Mesodermal cell (in vitro differentiated cells): ENCODE measurements around the gene MIS18A.
"Not testable (repeated sequence)": the region's sequence is repeated elsewhere in the genome, so short reads cannot be mapped to it uniquely, and the experiment has no call there.

ENCODE experiments used
- H3K27ac ChIP-seq: 2 replicates; pipeline ENCODE4 v1.7.0; 2013; ENCODE audit warnings: mild to moderate bottlenecking, low read depth, low read length, moderate library complexity; ENCODE audit not compliant: severe bottlenecking
- H3K36me3 ChIP-seq: 2 replicates; pipeline ENCODE4 v1.7.1; 2013; ENCODE audit warnings: mild to moderate bottlenecking, low read length, moderate library complexity; ENCODE audit not compliant: control insufficient read depth, insufficient read depth
- H3K4me1 ChIP-seq: one replicate; pipeline ENCODE4 v1.7.1; 2013; ENCODE audit warnings: mild to moderate bottlenecking, low read length; ENCODE audit not compliant: insufficient read depth, control insufficient read depth, poor library complexity, severe bottlenecking
- H3K4me3 ChIP-seq: 2 replicates; pipeline ENCODE4 v1.7.0; 2013; ENCODE audit warnings: low read length, control low read depth, mild to moderate bottlenecking; ENCODE audit not compliant: insufficient read depth, poor library complexity, severe bottlenecking; ENCODE audit errors: extremely low read depth
- H3K9me3 ChIP-seq: 2 replicates; pipeline ENCODE4 v1.7.1; 2013; ENCODE audit warnings: mild to moderate bottlenecking, low read length, moderate library complexity; ENCODE audit not compliant: control insufficient read depth
- WGBS, 2 experiments: methylation state at CpG; one replicate each; pipeline ENCODE4 v1.1.5; 2013; ENCODE audit warnings: missing lambda C conversion rate in 2 of 2; ENCODE audit not compliant: insufficient coverage in 2 of 2; 5-methylcytosine and 5-hydroxymethylcytosine counted together

Gene MIS18A

DNA sequence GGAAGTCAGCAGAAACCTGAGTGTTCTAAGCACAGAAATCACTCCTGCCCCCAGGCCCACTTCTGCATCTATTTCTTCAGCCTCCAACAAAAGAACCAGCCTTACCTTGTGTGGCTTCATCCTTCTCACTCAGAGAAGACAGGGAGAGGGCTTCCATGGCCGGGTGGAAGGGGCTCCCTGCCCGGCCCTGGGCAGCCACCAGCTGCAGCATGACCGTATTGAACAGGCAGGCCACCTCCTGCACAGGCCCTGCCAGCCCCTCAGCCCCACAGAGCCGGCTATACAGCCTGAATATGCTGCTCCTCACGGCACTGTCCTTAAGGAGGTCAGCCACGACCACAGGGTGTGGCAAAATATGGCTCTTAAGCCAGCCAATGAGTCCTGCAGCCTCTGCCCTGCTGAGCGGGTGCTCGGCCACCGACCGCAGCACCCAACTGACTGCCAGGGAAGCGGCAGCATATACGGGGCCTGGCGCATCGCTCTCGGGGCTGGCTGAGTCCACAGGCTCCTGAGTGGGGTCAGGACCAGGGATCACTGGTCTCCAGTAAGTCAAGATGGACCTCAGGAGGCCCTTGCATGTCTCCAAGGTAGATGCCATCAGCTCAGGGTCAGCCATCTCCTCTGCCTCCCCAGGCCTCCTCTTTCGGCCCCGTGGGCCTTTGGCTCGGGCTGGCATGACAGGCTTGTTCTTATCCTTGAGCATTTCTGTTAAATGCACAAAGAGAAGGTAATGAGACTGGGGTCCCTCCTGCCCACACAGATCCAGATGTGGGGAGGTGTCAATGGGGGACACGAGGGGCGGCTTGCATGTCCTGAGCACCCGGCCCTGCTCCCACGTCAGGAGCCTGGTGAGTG is 37.7 kb upstream of the MIS18A start:
- no peaks in the 10 kb centered on the region for H3K9me3 ChIP-seq
- H3K36me3 ChIP-seq: peaks cover 91% of the 10 kb centered on the region
- no peaks in the 10 kb centered on the region for H3K4me1 ChIP-seq
- no peak overlapping the region for H3K27ac ChIP-seq
- H3K4me3 ChIP-seq: no peak overlapping the region
- 89 to 94% methylated on average over 15 to 19 of the region's 22 CpGs for WGBS, 2 experiments

DNA sequence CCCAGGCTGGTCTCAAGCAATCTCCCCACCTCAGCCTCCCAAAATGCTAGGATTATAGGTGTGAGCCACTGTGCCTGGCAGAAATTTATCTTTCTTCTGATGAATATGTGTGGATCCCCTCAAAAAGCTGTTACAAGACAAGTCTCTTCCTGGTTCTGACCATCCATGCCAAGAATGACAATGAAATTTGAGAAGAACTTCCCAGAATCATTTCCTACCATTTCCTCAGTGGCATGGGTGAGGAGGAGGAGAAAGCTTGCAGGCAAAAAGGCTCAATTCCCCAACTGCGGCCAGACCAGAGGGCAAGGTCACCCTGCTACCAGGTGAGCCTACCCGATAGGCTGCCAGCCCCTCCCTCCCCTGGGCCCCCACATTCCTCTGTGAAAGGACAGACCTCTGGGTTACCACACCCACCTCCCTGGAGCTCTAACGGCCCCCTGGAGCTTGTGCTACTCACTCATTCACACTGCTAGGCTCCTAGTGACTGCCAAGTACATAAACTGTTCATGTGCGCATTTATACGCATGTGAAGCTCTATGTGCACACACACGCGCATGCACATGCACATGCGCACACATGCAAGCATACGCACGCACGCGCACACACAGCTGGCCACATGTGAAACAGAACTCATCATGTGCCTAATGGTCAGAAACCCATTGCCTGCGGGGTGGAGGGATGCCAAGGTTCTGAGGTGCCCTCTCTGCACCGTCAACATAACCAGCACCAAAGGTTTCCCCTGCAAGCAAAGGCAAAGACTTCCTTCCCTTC is 36.8 kb upstream of the MIS18A start:
- Histone ChIP-seq H3K27ac (no peak overlapping the region), H3K4me1 (no peaks in the 10 kb centered on the region), H3K36me3 (peaks cover 84% of the 10 kb centered on the region), H3K4me3 (no peak overlapping the region), H3K9me3 (no peaks in the 10 kb centered on the region)
- 95% methylated on average over 13 of the region's 14 CpGs for WGBS, 2 experiments

DNA sequence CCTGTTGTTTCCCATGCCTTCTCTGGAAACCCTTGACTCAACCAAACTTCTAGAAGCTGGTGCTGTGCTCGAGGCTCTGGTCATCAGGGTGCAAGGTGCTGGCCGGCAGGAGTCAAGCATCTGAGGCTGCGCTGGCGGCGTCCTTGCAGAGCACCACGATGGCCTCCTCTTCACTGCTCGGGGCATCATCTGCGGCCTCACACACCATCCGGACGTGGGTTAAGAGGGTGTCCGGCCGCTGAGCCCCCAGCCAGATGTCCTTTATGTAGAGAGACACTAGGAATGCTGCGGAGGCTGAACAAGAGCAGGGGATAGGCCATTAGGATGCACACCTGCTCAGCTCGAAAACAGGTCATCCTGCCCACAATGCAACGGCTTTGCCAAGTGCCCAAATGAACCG is 36.0 kb upstream of the MIS18A start:
- H3K9me3 ChIP-seq: no peaks in the 10 kb centered on the region
- WGBS, 2 experiments: 97 to 98% methylated on average over 11 to 14 of the region's 16 CpGs
- H3K4me1 ChIP-seq: no peaks in the 10 kb centered on the region
- H3K4me3 ChIP-seq: no peak overlapping the region
- no peak overlapping the region for H3K27ac ChIP-seq
- H3K36me3 ChIP-seq: peaks cover 81% of the 10 kb centered on the region

DNA sequence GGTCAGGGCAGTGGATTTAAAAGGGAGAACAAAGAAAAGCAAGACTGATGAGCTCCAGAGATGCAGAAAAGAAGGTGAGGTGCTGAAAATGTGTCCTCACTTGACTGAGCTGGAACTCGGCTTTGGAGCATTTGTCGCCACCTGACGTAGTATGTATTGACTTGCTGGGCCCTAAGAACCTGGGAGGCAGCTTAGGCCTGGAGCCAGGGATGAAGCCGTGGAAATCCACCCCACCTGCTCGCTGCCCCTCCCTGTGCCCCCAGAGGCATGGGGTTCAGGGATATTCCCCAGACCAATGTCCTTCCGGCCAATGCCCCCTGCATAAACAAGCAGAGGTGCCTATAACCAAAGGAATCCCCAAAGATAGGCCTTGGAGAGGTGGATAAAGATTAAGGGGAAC is 34.1 kb upstream of the MIS18A start:
- 91 to 92% methylated on average over 3 to 5 of the region's 6 CpGs for WGBS, 2 experiments
- peaks cover 62% of the 10 kb centered on the region for H3K36me3 ChIP-seq
- no peak overlapping the region for H3K4me3 ChIP-seq

DNA sequence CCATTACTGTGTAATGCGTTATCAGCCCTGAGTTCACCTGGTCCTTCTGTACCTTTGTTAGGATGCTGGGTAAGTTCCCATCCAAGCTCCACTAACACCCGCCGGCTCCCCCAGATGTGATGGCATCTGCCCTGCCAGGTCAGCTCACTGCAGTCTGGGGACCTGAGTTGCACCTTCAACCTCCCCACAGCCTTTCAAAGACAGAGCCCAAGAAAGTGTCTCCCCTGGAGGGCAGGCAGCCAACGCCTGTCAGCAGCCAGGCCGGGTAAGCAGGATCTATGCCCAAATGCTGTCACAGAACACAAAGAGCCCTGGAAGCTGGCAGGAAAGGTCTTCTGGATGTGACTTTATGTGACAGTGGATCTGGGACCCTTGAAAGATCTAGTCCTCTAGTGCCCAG is 33.5 kb upstream of the MIS18A start:
- Histone ChIP-seq H3K4me1 (no peaks in the 10 kb centered on the region), H3K36me3 (peaks cover 56% of the 10 kb centered on the region)
- 96 to 100% methylated on average over 4 to 5 of the region's 5 CpGs for WGBS, 2 experiments

More for the DNA sequence above, 34.1 kb upstream of the MIS18A start:
- no peak overlapping the region for H3K27ac ChIP-seq
- no peaks in the 10 kb centered on the region for H3K9me3 ChIP-seq
- H3K4me1 ChIP-seq: no peaks in the 10 kb centered on the region

DNA sequence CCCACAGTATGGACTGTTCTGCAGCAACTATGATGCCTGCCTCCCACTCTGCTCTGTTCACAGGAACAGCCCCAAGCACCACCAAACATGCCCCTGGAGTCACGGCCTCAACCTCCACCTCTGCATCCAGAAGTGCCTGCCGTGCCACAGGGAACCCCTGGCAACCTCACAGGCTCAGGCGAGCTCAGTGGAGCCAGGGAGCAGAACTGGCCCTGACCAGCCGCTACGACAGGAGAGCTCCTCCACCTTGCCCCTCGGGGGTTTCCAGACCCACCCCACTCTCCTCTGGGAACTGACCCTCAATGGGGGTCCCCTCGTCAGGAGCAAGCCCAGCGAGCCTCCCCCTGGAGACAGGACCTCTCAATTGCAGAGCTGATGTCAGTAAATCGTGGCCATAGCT is 32.8 kb upstream of the MIS18A start:
- WGBS, 2 experiments: 96 to 97% methylated on average over 6 to 9 of the region's 9 CpGs
- Histone ChIP-seq H3K4me1 (no peaks in the 10 kb centered on the region), H3K9me3 (no peaks in the 10 kb centered on the region), H3K27ac (no peak overlapping the region), H3K4me3 (no peak overlapping the region), H3K36me3 (peaks cover 49% of the 10 kb centered on the region)

More for the DNA sequence above, 33.5 kb upstream of the MIS18A start:
- Histone ChIP-seq H3K27ac (no peak overlapping the region), H3K4me3 (no peak overlapping the region), H3K9me3 (no peaks in the 10 kb centered on the region)

DNA sequence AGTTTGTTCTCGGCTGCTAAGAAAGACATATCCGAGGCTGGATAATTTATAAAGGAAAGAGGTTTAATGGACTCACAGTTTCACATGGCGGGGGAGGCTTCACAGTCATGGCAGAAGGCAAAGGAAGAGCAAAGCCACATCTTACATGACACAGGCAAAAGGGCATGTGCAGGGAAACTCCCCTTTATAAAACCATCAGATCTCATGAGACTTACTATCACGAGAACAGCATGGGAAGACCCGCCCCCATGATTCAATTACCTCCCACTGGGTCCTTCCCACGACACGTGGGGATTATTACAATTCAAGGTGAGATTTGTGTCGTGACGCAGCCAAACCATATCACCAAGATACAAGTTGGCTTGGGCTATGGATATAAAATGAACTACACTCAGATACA is 32.1 kb upstream of the MIS18A start:
- WGBS, 2 experiments: 87 to 100% methylated on average over 3 of the region's 9 CpGs
- not testable (repeated sequence) for H3K4me3 ChIP-seq, H3K4me1 ChIP-seq, H3K9me3 ChIP-seq, H3K27ac ChIP-seq
- peaks cover 43% of the 10 kb centered on the region for H3K36me3 ChIP-seq

DNA sequence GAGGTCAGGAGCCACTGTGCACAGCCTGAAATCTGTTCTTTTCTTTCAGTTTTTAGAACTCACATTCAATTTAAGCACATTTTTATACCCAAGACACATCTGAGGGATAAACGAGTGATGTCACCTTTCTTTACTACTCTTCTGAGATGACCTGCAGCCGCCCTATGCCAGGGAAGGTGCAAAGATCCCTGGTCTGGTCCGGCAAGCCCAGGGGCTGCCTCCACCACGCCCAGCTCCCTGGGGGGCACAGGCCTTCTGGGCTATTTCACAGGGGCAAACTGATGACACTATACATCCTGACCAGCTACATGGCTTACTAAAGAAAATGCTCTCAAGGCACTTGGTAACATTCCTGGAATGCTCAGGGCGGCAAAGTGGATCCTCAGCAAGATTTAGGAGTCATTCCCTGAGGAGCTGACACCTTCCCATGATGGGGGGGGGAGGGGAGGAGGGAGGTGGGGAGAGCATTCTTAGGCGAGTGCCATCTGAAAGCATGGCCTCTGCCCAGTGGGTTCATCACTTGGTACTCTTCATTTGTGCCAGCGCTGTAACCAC is 31.1 kb upstream of the MIS18A start:
- no peaks in the 10 kb centered on the region for H3K4me1 ChIP-seq
- no peak overlapping the region for H3K4me3 ChIP-seq
- 85 to 88% methylated on average over 6 of the region's 7 CpGs for WGBS, 2 experiments
- peaks cover 36% of the 10 kb centered on the region for H3K36me3 ChIP-seq
- H3K9me3 ChIP-seq: no peaks in the 10 kb centered on the region
- H3K27ac ChIP-seq: no peak overlapping the region

DNA sequence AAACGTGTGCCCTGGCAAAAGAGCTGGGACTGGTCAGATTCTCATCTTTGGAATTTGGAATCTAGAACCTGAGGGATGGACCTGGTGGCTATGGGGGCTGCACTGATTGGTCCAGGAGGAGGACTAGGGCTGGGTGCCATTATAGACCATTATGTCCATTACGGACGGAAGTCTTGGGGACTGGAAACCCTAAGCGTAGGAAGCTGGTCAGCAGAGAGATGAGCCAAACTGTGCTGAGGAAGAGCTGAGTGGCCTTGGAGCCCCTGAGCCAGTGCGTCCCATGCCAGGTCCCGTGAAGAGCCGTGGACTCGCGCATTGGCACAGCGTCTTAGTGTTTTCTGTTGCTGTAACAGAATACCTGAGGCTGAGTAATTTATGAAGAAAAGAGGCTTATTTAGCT is 29.8 kb upstream of the MIS18A start:
- 78 to 83% methylated on average over 8 to 9 of the region's 10 CpGs for WGBS, 2 experiments
- no peak overlapping the region for H3K27ac ChIP-seq
- H3K36me3 ChIP-seq: peaks cover 25% of the 10 kb centered on the region

DNA sequence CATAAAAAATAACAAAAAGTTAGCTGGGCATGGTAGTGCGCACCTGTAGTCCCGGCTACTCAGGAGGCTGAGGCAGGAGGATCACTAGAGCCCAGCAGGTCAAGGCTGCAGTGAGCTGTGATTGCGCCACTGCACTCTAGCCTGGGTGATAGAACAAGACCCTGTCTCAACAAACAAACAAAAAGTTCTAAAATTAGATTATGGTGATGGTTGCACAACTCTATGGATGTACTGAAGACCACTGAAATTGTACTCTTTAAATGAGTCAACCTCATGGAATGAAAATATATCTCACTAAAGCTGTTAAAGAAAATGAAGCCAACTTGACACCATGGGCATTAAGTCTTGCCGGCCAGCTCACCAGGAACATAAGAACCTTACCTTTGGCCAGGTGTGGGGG is 28.9 kb upstream of the MIS18A start:
- 90 to 92% methylated on average over 2 to 3 of the region's 4 CpGs for WGBS, 2 experiments
- Histone ChIP-seq H3K4me1 (no peaks in the 10 kb centered on the region), H3K9me3 (no peaks in the 10 kb centered on the region), H3K36me3 (peaks cover 17% of the 10 kb centered on the region), H3K27ac (no peak overlapping the region), H3K4me3 (no peak overlapping the region)

More for the DNA sequence above, 29.8 kb upstream of the MIS18A start:
- Histone ChIP-seq H3K4me3 (no peak overlapping the region), H3K4me1 (no peaks in the 10 kb centered on the region), H3K9me3 (no peaks in the 10 kb centered on the region)
